Heart left ventricle (tissue), 13 donors: Measurements from ENCODE around the gene LRP1B.

Source experiments
- POLR2A ChIP-seq, 2 donors: fragments of 450-650 bp; IDR thresholded peaks; one replicate each; pipeline ENCODE4 v1.6.1; 2017; ENCODE audit warnings: antibody characterized with exemption in 2 of 2, mild to moderate bottlenecking in 2 of 2, moderate library complexity in 2 of 2
- TF ChIP-seq, protein P1 (sequence below), 12 donors: fragments of 200-600 bp; sonication (generic) in 4 of 12; IDR thresholded peaks; one replicate each; pipeline versions ENCODE4 v1.5.0 to v1.8.0; 2018 to 2022; ENCODE audit warnings: antibody characterized with exemption in 12 of 12, mild to moderate bottlenecking in 5 of 12
- donor health status: ischemic (EF 13 %, LVEDD 7.1; RV severe dilation, severe dysfunction).
- donor health status: DM: no; HTN: yes; CAD: no.
- donor health status: DM: no; HTN: no; CAD: no.
- donor health status: ischemic (EF 25% LVEDD 6.9; RV normal size, moderate dysfunction).
- donor health status: ischemic (EF 25% LVEDD 5.7; RV mildly dilated, moderate dysfunction).
- donor health status: ischemic (EF 35%, LVEDD 5.7; RV mildly dilated, moderate dysfunction).
- donor health status: nonischemic (EF 11% LVEDD 7.7; RV severe dilation, severe dysfunction).
- donor health status: DM: yes; HTN: yes; CAD: no.
- donor health status: PGD.
- donor health status: ischemic (EF 29% LVEDD 5.4; RV normal size, mild dysfunction).
- donor health status: nonischemic (EF 23%, LVEDD 6.1; RV moderate dilation, normal function).

DNA sequence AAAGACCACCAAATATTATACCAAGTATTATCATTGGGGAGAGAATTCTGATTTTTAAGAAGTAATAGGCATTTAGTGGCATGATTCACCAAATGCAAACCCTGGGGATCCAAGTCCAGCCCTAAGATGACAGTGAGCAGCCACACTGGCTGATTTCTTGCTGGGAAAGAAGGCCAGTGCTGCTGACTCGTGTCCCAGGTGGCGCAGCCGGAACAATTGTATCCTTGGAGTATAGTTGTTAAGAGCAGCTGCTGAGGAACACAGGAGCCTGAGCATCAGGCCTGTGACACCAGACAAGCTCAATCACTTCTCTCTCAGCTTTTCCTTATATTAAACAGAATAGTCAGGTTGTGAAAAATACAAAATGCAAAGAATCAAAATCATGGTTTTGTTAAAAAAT is 48.4 kb downstream of the LRP1B start:
- TF ChIP-seq, protein P1, sequence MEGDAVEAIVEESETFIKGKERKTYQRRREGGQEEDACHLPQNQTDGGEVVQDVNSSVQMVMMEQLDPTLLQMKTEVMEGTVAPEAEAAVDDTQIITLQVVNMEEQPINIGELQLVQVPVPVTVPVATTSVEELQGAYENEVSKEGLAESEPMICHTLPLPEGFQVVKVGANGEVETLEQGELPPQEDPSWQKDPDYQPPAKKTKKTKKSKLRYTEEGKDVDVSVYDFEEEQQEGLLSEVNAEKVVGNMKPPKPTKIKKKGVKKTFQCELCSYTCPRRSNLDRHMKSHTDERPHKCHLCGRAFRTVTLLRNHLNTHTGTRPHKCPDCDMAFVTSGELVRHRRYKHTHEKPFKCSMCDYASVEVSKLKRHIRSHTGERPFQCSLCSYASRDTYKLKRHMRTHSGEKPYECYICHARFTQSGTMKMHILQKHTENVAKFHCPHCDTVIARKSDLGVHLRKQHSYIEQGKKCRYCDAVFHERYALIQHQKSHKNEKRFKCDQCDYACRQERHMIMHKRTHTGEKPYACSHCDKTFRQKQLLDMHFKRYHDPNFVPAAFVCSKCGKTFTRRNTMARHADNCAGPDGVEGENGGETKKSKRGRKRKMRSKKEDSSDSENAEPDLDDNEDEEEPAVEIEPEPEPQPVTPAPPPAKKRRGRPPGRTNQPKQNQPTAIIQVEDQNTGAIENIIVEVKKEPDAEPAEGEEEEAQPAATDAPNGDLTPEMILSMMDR (IDR thresholded peaks at IDR 0.05): no peak
- TF ChIP-seq POLR2A (IDR thresholded peaks at IDR 0.05): no peak
